Left renal cortex interstitium (tissue), 4 donors: Measurements from ENCODE around the gene TMA7. TPM values are rescaled to one million over a fixed set of nuclear protein-coding genes. Genes with fewer than 3 reads are reported as not detected.

ENCODE experiments used
- DNase-seq, 4 donors: peaks; one replicate each; pipeline ENCODE4 v3.0.0-alpha.2; 2013; ENCODE audit warnings: low read depth in 4 of 4, low spot score in 2 of 4, missing footprints in 1 of 4
- polyA plus RNA-seq, 4 donors: library from polyadenylated mRNA; unstranded; fragments of 120-200 nt; gene quantifications; one replicate each; pipeline ENCODE4 v1.2.1, GENCODE V29; 2013; ENCODE audit not compliant: insufficient read length in 4 of 4

Gene TMA7
- polyA plus RNA-seq, 4 donors: 279 to 369 (median 294) TPM

DNA sequence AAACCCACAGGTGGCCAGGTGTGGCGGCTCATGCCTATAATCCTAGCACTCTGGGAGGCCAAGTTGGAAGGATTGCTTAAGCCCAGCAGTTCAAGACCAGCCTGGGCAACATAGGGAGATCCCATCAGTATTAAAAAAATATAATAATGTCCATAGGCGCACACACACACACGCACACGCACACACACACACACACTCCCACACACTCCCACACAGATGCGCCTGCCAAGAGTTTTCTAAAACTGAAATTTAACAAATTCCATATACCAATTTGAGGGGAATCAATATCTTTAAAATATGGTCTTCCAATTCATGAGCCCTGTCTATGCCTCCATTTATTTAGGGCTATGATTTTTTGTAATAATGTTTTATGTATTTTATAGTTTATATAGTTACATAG lies 46.9 kb downstream of the TMA7 start:
- no peak for DNase-seq

DNA sequence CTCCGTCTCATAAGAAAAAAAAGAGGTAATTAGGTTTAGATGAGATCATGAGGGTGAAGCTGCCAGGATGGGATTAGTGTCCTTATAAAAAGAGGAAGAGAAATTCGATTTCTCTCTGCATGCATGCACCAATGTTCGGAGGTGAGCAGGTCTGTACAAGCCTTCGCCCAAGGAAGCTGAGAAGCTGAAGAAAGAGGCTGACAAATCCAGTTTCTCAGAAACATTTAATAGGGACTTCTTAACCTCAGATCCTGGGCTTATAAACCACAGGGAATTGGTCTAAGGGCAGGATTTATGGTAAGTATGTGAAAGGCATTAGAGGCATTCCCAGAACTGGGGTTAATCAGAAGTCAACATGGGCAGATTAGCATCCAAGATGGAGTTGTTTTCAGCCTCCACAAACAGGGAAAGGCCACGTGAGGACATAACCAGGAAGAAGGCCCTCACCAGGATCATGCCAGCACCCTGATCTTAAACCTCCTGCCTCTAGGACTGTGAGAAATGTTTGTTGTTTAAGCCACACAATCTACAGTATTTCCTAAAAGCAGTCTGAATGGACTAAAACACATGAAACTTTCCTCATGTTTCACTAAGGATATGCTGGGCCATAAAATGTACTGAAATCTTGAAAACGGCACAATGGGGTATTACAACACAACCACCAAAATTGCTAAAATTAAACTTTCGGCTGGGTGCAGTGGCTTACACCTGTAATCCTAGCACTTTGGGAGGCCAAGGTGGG lies 52.6 kb downstream of the TMA7 start:
- no peak for DNase-seq

DNA sequence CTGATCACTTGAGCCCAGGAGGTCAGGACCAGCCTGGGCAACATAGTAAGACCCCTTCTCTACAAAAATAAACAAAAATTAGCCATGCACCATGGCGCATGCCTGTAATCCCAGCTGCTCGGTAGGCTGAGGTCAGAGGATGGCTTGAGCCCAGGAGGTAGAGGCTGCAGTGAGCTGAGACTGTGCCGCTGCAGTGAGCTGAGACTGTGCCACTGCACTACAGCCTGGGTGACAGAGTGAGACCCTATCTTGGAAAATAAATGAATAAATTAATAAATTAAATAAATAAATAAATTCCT lies 53.1 kb downstream of the TMA7 start:
- no peak for DNase-seq

Other genes starting within 250 kb of the TMA7 start
- 1 to 10 TPM in 2 of 4 donors, under 1 TPM in 1, not detected in 1; 0.79 to 1.4 (median 1.2) TPM for gene CAMP, start 216.8 kb upstream of the TMA7 start, polyA plus RNA-seq
- gene ZNF589, start 199.2 kb upstream of the TMA7 start, polyA plus RNA-seq: 10 to 100 TPM; 12.8 to 19.2 (median 16.8) TPM
- gene NME6, start 138.9 kb upstream of the TMA7 start, polyA plus RNA-seq: 10 to 100 TPM; 29.4 to 40.1 (median 32.7) TPM
- under 1 TPM in 3 of 4 donors, not detected in 1; 0.31 to 0.68 (median 0.55) TPM for gene SPINK8, start 106.6 kb upstream of the TMA7 start, polyA plus RNA-seq
- under 1 TPM; 0.11 to 0.99 (median 0.50) TPM for gene FBXW12, start 68.0 kb upstream of the TMA7 start, polyA plus RNA-seq
- gene PLXNB1, start 10.2 kb upstream of the TMA7 start, polyA plus RNA-seq: 100 to 1,000 TPM; 137 to 247 (median 190) TPM
- gene CCDC51, start 138 bp upstream of the TMA7 start, polyA plus RNA-seq: 10 to 100 TPM; 23.8 to 30.0 (median 27.2) TPM
- 10 to 100 TPM; 12.0 to 15.5 (median 13.8) TPM for gene ATRIP, start 6.5 kb downstream of the TMA7 start, polyA plus RNA-seq
- 100 to 1,000 TPM; 101 to 132 (median 107) TPM for gene SHISA5, start 63.9 kb downstream of the TMA7 start, polyA plus RNA-seq
- gene PFKFB4, start 116.5 kb downstream of the TMA7 start, polyA plus RNA-seq: 1 to 10 TPM; 3.7 to 6.1 (median 5.5) TPM
- under 1 TPM in 3 of 4 donors, not detected in 1; 0.40 to 0.65 (median 0.51) TPM for gene UCN2, start 123.5 kb downstream of the TMA7 start, polyA plus RNA-seq
- gene COL7A1, start 155.1 kb downstream of the TMA7 start, polyA plus RNA-seq: 10 to 100 TPM; 13.8 to 28.9 (median 18.5) TPM
- gene UQCRC1, start 169.4 kb downstream of the TMA7 start, polyA plus RNA-seq: 100 to 1,000 TPM; 280 to 313 (median 289) TPM
- under 1 TPM in 1 of 4 donors, not detected in 3; 0.21 TPM for gene TMEM89, start 181.5 kb downstream of the TMA7 start, polyA plus RNA-seq
- gene SLC26A6, start 195.2 kb downstream of the TMA7 start, polyA plus RNA-seq: 10 to 100 TPM; 18.0 to 36.9 (median 27.4) TPM
- gene CELSR3, start 222.6 kb downstream of the TMA7 start, polyA plus RNA-seq: 1 to 10 TPM in 2 of 4 donors, under 1 TPM in 2; 0.67 to 1.4 (median 1.1) TPM
- 10 to 100 TPM; 14.3 to 24.0 (median 20.5) TPM for gene NCKIPSD, start 245.7 kb downstream of the TMA7 start, polyA plus RNA-seq